ENCODE measurements around the gene AP2A1. TPM values are rescaled to one million over a fixed set of nuclear protein-coding genes. Genes with fewer than 3 reads are reported as not detected.

Gene AP2A1
- total and polyA plus RNA-seq, 9 of the 15 experiments (the other 6 are each of a cell fraction or from before 2014, with no cell fraction given) = 0.55 to 150 (median 31.9) TPM

GRCh38 chr19:49775742-49776370 lies 9.1 kb downstream of the AP2A1 start (continued):
- TF ChIP-seq ZBTB5 (IDR thresholded peaks at IDR 0.05) (no peak), CBX5 (IDR thresholded peaks at IDR 0.05; ENCODE audit: borderline replicate concordance, low read depth) (no peak), JUN (IDR thresholded peaks at IDR 0.05; ENCODE audit: borderline replicate concordance, low read depth, low read length) (no peak), JUN (CRISPR knock-in tag; IDR thresholded peaks at IDR 0.05; ENCODE audit: borderline replicate concordance) (0 out of 2 replicates have a peak, but pooled peaks have one; percentile 63), FOXJ3 (CRISPR knock-in tag; IDR thresholded peaks at IDR 0.05) (no peak), TCFL5 (CRISPR knock-in tag; conservative IDR thresholded peaks at IDR 0.05) (no peak), ZNF740 (CRISPR knock-in tag; IDR thresholded peaks at IDR 0.05) (peak; percentile 93), ZNF740 (tag; IDR thresholded peaks at IDR 0.05) (peak in 1 of 2 experiments; percentile 48; a peak in 1 of 4 replicates), LCOR (CRISPR knock-in tag; IDR thresholded peaks at IDR 0.05) (no peak), CGGBP1 (CRISPR knock-in tag; IDR thresholded peaks at IDR 0.05) (no peak), CUX1 (CRISPR knock-in tag; IDR thresholded peaks at IDR 0.05) (no peak), ARID1B (IDR thresholded peaks at IDR 0.05) (peak; percentile 95), SOX6 (IDR thresholded peaks at IDR 0.05) (peak; percentile 67), KLF16 (IDR thresholded peaks at IDR 0.05) (peak; percentile 47; the same call in 1 of the 2 replicates), ZNF41 (CRISPR knock-in tag; conservative IDR thresholded peaks at IDR 0.05) (no peak), CC2D1A (IDR thresholded peaks at IDR 0.05) (peak; percentile 44; the same call in 1 of the 2 replicates), ZNF224 (CRISPR knock-in tag; IDR thresholded peaks at IDR 0.05) (no peak), STAT5A (IDR thresholded peaks at IDR 0.05; ENCODE audit: borderline replicate concordance, low read length) (peak; percentile 59; the same call in 1 of the 2 replicates), HMG20A (CRISPR knock-in tag; conservative IDR thresholded peaks at IDR 0.05) (no peak), TBL1XR1 (IDR thresholded peaks at IDR 0.05; ENCODE audit: low read length in 2 of 2) (0 out of 4 replicates have a peak, but pooled peaks of 1 of the 2 experiments have one; percentile 14), TRIM24 (IDR thresholded peaks at IDR 0.05) (peak; percentile 6 to 33; a peak in 3 of 4 replicates)
